ENCODE results near the gene AZIN2.
A peak's percentile ranks its signal among the peaks of the same experiment; 100 is the strongest.
"Not testable (repeated sequence)": the region's sequence is repeated elsewhere in the genome, so short reads cannot be mapped to it uniquely, and the experiment has no call there.

Gene AZIN2

DNA sequence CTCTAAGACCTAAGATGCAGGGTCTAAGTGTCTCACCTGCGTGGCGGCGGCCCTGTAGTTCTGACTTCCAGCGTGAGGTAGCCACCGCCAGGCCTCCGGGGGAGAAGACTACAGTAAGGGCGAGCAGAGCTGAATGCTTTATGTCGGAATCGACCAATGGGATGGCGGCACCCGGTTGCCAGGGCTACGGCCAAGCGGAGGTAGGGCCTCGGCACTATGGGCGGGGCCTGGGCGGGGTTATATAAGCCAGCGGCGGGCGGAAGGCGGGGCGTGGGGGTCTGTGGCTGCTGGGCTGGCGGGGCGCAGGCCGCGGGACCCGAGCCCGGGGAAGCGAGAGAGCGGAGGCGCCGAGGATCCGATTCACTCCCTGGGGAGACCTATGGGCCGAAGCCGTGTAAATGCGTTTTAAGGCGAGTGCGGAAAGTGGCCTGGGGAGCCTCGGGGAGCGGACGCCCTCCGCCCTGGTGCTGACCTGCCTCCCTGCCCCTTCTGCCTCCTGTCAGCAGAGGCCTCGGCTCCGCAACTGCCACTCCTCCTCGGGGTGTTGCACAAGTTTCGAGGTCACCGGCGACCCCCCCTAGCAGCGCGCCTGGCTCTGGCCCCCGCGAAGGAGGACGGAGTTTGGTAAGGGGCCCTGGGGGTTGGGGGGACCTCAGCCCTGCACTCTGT, at the start of gene AZIN2:
TSS of gene AZIN2 (plus strand) at position 269 of the 669 bp plus-strand sequence. CDS start 1,097 bp downstream, outside the sequence.
- DNase-seq, result peak; percentile 88

DNA sequence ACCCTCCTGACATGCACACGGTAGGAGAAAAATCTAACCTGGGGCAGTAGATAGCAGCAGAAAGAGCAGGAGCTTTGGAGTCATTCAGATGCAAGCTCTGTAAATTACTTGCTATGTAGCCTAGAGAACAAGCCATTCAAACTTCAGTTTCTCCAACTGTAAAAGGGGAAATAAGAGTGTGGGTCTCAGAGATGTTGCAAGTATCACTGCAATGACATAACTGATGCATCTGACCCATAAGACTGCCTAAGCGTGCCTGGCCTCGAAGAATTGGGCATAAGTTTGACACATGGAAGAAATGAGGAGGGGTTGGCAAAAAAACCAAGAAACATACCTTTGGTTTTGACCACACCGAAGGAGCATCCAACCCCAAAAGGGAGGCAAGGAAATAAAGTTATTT, 49.4 kb upstream of the AZIN2 start:
- DNase-seq, result no peak

DNA sequence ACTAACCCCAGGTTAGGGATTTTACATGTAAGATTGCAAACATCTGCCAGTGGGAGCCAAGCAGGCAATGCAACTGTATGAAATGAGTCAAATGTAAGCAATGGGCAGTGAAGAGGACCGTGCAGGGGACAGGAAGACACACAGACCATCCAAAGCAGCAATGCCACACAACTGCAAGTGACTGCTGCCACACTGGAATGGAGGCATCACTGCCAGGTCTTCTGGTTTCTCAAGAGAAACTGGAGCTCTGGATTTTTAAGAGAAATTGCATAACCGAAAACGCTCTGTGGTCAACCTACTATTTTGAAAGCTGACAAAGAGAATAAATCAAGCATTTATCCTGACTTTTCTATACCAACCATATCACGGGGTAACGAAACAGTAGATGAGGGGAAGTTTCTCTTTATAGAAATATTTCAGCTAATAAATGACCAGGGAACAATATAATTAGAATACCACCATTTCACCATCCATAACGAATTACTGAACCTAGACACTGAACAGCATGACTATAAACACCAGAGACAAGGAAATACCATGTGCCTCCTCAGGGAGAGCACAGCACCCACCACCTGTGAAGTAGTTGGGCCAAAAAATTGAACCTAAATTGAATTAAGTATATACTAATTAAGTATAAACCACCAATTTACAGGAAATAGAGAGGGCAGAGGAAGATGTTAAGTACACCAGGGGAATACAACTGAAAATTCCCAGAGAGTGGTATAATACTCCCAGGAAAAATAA, 48.7 kb upstream of the AZIN2 start:
- no peak for DNase-seq

DNA sequence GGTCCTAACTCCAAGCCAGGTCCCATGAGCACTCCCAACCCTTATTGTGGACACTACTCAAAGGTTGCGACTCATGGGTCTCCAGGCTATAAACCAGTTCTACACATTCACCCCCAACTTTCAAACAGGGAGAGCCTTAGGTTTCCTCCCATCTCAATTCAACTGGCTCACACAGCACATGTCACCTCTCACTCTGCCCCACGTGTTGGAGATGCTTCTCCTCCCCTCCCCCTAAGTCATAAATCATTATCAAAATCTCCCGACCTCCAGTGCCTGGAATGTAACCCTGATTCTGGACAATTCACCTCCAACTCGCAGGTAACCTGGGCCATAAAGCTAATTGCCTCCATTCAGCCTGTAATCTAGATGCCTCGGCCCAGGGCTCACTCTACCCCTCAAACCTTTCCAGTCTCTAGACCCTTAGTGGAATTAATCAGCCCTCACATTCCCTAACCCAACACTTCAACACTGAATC, 44.9 kb upstream of the AZIN2 start:
- no peak for DNase-seq

DNA sequence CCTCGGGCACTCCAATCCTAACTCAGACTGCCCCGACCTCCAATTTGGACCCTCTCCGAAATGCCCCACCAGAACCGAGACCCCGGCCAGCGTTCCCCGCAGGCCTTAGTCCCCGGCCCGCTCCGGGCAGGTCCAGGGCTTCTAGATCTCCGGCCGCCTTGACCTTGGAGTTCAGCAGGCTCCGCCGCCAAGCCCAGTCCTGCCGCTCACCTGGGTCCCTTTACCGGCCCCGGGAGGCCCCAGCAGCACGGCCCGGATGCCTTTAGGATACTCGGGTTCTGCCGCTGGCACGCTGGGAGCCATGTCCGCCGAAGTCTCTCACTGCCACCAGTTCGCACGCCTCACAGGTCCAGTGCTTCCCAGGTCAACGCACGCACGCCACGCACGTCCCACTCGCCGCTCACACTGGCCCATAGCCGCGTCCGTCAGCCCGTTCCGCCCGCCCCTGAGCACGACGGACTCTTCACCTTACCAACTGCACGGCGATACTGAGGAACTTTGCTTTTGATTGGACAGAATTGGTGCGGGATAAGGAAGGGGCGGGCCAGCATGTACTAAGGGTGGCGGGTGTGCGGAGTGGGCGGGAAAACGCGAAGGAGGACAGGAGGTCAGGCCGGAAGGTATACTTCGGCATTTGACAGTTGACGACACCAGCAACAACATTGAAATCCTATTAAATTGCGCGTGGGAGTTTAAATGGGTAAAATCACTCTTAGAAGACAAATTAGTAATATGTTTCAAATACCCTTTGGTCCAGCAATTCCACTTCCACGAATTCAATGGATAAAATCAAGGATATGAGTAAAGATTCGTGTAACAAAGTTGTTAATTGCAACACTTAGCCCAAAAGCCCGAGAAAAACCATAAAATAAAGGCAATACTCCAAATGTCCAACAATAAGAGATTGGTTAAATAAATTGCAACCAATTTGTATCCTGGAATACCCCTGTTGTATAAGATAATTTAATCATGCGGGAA, 44.1 kb upstream of the AZIN2 start, which contains the start of gene AK2:
TSS of gene AK2 (minus strand) at position 358 of the 978 bp plus-strand sequence. CDS start at position 303, 55 bp downstream.
- peak; percentile 94 for DNase-seq

DNA sequence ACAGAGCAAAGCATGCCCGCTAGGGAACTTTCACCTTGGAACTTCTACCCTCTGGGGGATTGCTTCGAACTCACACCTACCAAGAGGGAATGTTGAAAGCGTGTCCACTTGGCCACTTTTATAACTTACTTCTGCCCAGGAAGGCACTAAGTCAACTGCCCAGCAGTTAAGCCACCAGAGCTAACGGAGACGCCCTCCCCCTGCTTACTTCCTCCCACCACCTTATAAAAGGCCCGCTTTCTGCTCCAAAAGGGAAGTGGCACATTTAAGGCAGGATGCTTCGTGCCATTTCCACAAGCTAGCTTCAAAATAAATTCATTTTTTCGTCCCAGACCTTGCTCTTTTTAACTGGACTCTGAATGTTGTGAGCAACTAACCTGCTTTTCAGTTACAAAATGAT, 41.1 kb upstream of the AZIN2 start:
- DNase-seq, result no peak

DNA sequence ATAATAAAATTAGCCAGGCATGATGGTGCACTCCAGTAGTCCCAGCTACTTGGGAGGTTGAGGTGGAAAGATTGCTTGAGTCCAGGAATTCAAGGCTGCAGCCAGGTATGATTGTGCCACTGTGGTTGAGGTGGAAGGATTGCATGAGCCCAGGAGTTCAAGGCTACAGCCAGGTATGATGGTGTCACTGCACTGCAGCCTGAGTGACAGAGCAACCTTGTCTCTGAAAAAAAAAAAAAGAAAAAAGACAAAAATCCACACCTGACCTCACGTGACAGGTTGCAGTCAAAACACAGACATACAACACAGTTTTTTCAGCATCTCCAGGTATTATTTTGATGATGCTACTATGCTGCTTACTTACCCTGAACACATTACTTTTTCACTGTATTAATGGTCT, 39.9 kb upstream of the AZIN2 start:
- DNase-seq, result no peak

DNA sequence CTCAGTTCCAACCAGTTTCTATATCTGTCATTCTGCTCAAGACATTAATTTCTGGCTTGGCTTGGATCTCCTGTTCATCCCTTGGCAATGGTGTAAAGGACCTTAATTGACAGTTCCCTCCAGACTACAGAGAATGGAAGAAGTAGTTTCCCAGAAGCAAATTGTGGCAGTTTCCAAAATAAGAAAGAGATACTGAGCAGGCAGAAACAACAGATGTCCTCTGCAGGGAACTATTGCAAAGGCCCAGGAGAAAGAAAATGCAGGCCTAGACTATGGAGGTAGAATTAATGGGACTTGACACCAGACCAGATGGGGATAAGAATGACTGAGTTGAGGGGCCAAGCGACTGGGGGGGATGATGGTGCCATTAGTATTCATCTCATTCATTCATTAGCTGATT, 38.1 kb upstream of the AZIN2 start:
- DNase-seq, result no peak

DNA sequence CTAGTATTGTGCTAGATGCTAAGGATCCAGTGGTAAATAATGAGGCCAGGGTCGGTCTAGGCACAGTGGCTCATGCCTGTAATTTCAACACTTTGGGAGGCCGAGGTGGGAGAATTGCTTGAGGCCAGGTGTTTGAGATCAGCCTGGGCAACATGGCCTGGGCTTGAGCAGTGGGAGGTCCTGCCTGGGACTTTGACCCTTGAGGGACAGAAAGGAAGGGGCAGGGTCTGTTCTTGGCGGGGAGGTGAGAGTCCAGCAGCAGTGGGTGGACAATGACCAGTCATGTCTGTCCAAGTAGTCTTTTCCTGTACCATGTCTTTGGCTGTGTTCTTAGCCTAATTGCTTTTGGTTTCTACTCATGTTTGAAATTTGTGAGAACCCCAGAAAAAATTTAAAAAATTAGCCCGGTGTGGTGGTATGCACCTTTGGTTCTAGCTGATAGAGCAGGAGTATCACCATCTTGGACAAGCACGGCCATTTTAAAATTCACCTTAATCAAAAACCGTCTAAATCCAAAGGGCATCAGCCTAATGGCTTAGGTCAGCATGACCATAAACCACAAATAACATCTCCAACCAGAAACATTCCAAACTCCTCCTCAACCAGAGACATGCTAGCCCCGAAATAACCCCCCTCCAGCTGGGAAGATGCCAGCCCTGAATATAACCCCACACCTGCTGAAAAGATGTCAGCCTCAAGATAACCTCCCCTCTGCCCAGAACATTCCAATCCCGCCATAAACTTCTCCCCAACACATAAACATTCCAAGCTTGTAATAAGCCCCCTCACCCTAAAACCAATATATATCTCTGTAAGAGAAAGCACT, 37.5 kb upstream of the AZIN2 start:
- no peak for DNase-seq

DNA sequence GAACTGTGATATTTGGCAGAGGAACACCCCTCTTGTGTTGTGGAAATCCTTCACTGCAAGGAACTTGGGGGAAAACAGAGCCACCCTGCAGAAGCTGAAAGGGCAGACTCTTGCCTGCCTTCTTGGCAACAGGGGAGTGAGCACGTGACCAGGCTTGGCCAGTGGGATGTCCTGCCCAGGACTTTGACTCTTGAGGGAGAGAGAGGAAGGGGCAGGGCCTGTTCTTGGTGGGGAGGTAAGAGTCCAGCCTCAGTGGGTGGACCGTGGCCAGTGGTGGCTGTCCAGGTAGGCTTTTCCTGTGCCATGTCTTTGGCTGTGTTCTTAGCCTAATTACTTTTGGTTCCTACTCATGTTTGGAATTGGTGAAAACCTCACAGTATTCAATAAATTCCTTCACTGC, 35.7 kb upstream of the AZIN2 start:
- DNase-seq, result no peak

DNA sequence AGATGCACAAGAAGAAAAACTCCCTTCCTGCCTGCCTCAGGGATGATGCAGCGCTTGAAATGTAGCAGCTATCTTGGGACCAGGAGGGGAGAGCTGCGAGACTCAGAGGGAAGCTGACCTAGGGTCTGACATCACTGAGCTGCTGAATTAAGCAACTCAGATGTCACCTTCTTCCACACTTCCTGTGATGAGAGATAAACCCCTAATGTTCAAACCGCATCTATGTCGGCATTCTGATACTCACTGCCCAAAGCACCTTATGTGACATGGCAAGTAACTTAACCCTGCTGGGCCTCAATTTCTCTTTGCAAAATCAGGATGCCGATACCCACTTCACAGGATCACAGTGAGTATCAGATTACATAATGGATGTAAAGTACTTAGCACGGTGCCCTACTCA, 35.1 kb upstream of the AZIN2 start:
- DNase-seq, result no peak

DNA sequence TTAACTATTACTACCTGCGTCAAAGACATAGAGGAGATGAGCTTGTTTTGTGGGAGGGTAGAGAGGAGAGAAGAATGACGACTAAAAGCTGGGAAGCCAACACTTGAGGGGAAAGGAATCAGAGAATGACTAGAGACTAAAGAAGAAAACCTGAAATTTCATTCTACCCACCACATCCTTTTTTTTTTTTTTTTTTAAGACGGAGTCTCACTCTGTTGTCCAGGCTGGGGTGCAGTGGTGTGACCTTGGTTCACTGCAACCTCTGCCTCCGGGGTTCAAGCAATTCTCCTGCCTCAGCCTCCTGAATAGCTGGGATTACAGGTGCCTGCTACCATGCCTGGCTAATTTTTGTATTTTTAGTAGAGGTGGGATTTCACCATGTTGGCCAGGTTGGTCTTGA, 34.7 kb upstream of the AZIN2 start:
- not testable (repeated sequence) for DNase-seq

DNA sequence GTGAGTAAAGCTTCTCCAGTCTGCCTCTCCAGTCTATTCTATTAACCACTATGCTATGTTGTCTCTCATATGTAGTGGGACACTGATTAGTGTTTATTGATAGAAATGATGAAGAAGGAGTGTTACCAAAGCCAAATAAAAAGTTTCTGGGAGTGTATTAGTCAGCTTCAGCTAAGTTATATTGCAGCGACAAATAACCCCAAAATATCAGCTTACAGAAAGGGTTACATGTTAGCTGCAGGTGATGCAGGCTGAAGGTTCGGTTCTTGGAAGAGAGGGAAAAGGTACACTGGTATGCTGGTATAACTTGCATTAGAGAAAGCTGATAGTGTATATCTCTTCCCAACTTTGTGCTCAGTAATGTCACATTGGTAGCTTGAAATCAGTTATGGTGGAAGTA, 33.7 kb upstream of the AZIN2 start:
- no peak for DNase-seq

DNA sequence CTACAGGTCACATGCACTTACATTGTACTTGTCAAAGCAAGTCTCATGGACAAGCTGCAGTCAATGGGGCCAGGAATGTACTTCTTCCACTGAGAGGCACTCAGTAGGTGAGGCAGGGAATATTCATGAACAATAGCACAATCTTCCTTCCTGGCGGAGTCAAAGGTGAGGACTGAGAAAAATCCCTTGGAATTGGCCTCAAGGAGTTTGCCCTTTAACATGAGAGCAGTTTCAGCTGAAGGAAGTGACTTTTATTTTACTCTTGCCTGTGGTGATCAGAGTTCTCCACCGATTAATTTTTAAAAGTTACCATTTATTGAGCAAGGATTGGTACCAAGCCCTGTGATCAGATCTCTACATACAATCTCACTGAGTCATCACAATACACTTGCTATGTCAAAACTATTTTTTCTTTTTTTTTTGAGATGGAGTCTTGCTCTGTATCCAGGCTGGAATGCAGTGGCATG, 33.1 kb upstream of the AZIN2 start:
- DNase-seq, result no peak

DNA sequence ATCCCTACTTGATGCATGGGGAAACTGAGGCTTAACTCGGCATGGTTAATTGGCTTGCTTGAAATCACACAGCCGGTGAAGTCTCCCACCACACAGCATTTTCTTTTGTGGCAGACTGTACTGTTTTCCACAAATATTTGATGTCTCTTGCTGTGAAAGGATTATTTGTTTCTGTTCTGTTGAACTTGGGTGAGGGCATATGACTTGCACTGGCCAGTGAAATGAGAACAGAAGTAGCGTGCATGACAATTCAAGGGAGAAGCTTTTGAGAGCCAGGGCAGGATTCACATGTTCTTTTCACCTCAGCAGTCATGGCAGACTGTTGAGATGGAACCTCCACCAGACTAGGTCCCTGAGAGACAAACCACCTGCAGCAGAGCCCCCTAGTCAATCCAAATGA, 32.5 kb upstream of the AZIN2 start:
- DNase-seq, result no peak

DNA sequence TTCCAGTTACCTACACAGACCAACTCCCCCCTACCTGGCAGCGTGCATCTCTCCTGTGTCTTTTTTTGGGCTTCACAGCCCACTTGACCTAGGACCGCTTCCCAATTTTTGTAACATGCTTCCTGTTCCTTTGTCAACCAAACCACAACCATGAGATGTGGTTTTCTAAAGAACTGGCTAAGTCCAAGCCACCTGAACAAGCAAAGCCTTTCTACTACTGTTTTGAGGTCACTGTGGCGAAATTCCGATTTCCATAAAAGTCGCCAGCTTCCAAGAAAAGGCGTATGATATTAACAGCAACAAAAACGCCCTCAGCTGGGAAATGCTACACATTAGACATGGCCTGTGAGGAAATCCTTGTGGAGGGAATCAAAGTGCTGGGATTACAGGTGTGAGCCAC, 31.6 kb upstream of the AZIN2 start:
- DNase-seq, result no peak

DNA sequence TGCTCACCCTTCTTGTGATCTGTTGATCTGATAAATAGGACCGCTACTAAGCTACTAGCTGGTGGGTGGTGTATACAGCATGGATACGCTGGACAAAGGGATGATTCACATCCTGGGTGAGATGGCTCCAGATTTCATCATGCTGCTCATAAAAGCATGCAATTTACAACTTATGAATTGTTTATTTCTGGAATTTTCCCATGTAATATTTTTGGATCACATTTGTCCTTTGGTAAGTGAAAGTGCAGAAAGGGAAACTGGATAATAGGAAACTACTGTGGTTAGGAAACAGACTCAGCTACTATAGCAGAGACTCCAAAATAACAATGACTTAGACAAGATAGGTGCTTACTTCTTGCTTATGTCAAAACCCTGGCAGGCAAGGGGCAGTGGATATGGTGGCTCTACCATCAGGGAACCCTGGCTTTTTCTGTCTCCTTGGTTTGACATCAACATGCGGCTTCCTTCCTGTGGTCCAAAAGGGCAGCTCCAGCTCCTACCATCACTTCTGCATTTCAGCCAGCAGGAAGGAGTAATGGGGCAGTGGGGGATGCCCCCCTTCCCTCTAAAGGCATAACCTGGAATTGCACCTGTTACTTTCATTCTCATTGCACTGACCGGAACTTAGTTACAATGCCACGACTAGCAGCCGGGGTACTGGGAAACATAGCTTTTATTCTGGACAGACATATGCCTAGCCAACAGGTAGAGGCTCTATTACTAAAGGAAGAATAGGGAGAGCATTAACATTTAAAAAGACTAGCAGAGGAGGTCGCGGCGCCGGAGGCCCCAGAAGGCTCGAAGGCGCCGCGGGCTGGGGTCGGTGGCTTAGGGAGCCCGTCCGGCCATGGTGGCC, 30.5 kb upstream of the AZIN2 start:
- DNase-seq, result no peak

DNA sequence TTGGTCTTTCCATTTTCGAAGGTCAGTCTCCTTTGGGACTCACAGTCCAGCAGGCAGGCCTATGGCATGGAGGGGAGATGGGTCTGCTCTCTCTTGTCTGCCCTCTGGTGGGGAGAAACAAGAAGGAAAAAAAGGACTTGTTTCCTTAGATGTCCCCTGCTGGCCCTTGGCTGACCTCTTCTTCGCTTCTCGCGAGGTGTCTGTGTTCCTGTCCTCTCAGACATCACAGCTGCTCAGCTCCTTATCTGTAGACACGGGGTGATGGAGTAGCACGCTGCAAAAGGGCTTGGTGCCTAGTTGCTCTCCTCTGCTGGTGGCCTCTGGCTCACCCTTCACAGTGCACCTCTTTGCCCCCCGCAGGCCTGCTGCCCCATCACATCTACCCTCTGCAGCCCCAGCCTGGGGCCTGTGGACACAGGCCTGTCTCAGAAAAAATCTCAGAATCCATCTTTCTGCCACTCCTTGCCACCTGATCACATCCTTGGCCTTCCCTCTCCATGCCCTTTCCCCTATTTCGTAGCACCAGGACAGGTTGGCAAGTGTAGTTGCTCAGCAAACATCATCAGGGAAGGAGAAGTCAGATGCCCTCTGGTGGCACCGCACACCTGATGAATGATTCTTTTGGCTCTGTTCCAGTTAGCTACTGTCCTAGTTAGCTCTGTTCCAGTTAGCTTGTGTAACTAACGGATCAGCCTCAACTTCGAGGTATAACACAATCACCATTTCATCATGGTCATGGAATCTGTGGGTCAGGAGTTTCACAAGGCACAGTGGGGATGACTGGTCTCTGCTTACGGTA, 25.5 kb upstream of the AZIN2 start:
- DNase-seq, result peak; percentile 74

DNA sequence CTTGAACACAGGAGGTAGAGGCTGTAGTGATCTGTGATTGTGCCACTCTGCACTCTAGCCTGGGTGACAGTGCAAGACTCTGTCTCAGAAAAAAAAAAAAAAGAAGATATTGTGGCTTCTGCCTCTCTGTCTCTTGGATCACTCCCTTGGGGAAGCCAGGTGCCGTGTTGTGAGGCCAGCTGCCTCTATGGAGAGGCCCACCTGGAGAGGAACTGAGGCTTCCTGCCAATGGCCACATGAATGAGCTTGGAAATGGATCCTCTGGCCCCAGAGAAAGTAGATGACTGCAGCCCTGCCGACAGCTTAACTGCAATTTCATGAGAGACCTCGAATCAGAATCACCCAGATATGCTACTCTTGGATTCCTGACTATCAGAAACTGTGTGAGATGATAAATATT, 24.5 kb upstream of the AZIN2 start:
- no peak for DNase-seq

DNA sequence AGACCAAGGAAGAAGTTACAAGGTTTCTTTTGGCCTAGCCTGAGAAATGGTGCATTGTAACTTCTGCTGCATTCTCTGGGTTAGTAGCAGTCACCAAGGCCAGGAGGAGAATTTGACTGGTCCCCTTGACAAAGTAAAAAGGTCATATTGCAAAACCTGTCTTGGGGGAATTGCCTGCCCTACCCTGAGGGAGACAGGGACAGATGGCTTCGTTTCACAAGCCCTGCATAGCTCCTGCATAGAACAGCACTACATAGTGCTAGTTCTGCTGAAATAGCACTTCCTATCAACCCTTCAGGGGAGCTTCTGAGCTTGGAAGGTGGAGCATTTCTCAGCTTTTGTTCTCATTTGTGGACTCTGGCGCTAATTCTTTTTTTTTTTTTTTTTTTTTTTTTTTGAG, 23.9 kb upstream of the AZIN2 start:
- no peak for DNase-seq
